PC-3 (cell line): ENCODE measurements around the gene TP53I11. TPM values are rescaled to one million over a fixed set of nuclear protein-coding genes. Genes with fewer than 3 reads are reported as not detected.

Experiments used
- ATAC-seq: fragments of 200-7000 bp; cut with Tn5 transposase; 2 replicates; pipeline ENCODE4 v1.9.1; 2020; ENCODE audit warnings: mild to moderate bottlenecking, moderate library complexity
- BruUV-seq: library from RNA; stranded (reverse); fragments of 400-500 nt; replicated peaks from 2 replicates; lab custom pipeline; 2021; lab: Mats Ljungman, UMichigan
- CTCF ChIA-PET: fragments of 300-600 bp; sonication (Branson Sonifier 250); formaldehyde crosslinking; loops from one replicate; lab custom pipeline; 2022; ENCODE audit warnings: antibody characterized with exemption; lab: Charles Lee
- POLR2A ChIA-PET: fragments of 300-600 bp; sonication (Branson Sonifier 250); formaldehyde crosslinking; loops from one replicate; lab custom pipeline; 2022; ENCODE audit warnings: antibody characterized with exemption; ENCODE audit not compliant: unreplicated experiment; lab: Charles Lee
- DNase-seq: peaks from one replicate; pipeline ENCODE4 v3.0.0-alpha.2; 2015
- H2AFZ ChIP-seq: fragments of 300-600 bp; sonication (generic); 2 replicates; pipeline ENCODE4 v1.6.0; 2016; ENCODE audit warnings: antibody characterized with exemption, low read length
- H3F3A ChIP-seq: fragments of 300-600 bp; sonication (generic); one replicate; pipeline ENCODE4 v1.6.0; 2017; ENCODE audit warnings: antibody characterized with exemption, low read length, control low read depth, mild to moderate bottlenecking; ENCODE audit not compliant: unreplicated experiment
- H3K27ac ChIP-seq: fragments of 300-600 bp; sonication (generic); 2 replicates; pipeline ENCODE4 v1.5.1; 2016; ENCODE audit warnings: mild to moderate bottlenecking, low read length
- H3K27me3 ChIP-seq: fragments of 300-600 bp; sonication (generic); 2 replicates; pipeline ENCODE4 v1.6.1; 2016; ENCODE audit warnings: low read length, mixed read lengths
- H3K36me3 ChIP-seq: fragments of 300-600 bp; sonication (generic); 2 replicates; pipeline ENCODE4 v1.6.1; 2016; ENCODE audit warnings: low read depth, mixed run types, low read length, mixed read lengths
- H3K4me1 ChIP-seq: fragments of 300-600 bp; sonication (generic); 2 replicates; pipeline ENCODE4 v1.5.1; 2016; ENCODE audit warnings: low read length; ENCODE audit not compliant: insufficient read depth
- H3K4me2 ChIP-seq: fragments of 300-600 bp; sonication (generic); 2 replicates; pipeline ENCODE4 v1.6.0; 2016; ENCODE audit warnings: low read length
- H3K4me3 ChIP-seq: fragments of 300-600 bp; sonication (generic); 2 replicates; pipeline ENCODE4 v1.5.1; 2016; ENCODE audit warnings: mild to moderate bottlenecking, low read length, mixed read lengths
- H3K79me2 ChIP-seq: fragments of 300-600 bp; sonication (generic); 2 replicates; pipeline ENCODE4 v1.6.1; 2017; ENCODE audit warnings: low read length, mixed read lengths
- H3K9ac ChIP-seq: fragments of 300-600 bp; sonication (generic); 2 replicates; pipeline ENCODE4 v1.6.0; 2016; ENCODE audit warnings: mild to moderate bottlenecking, low read length
- H3K9me2 ChIP-seq: fragments of 300-600 bp; sonication (generic); replicated peaks from 2 replicates; pipeline ENCODE4 v1.6.1; 2016; ENCODE audit warnings: mixed run types, low read length, mixed read lengths
- H3K9me3 ChIP-seq: fragments of 300-600 bp; sonication (generic); 2 replicates; pipeline ENCODE4 v1.6.1; 2016; ENCODE audit warnings: low read length, mixed read lengths
- H4K20me1 ChIP-seq: fragments of 300-600 bp; sonication (generic); 2 replicates; pipeline ENCODE4 v1.6.1; 2016; ENCODE audit warnings: low read length, mixed read lengths
- CTCF ChIP-seq: fragments of 300-600 bp; sonication (generic); conservative IDR thresholded peaks from 2 replicates; pipeline ENCODE4 v1.5.1; 2017; ENCODE audit warnings: antibody characterized with exemption, low read depth, mild to moderate bottlenecking, low read length
- EZH2 ChIP-seq: fragments of 300-600 bp; sonication (generic); IDR thresholded peaks from one replicate; pipeline ENCODE4 v1.6.1; 2017; ENCODE audit warnings: antibody characterized with exemption, mild to moderate bottlenecking, low read length; ENCODE audit not compliant: unreplicated experiment
- EZH2phosphoT487 ChIP-seq: fragments of 300-600 bp; sonication (generic); IDR thresholded peaks from 2 replicates; pipeline ENCODE4 v1.6.1; 2018; ENCODE audit warnings: mild to moderate bottlenecking, antibody characterized with exemption, low read length, borderline replicate concordance
- intact Hi-C: fragments of 100-400 bp; cut with micrococcal nuclease; formaldehyde crosslinking; loops from 2 replicates; pipeline ENCODE4 v1.9.0; 2023
- total RNA-seq: library from RNA; depleted of rRNA; stranded (reverse); fragments of >200 nt; gene quantifications from 2 replicates; pipeline ENCODE4 v1.2.3, GENCODE V29; 2014

Gene TP53I11
- total RNA-seq, 1 experiment from 2014 or later = 30.8 TPM

GRCh38 chr11:44911029-44911814, 39.5 kb downstream of the TP53I11 start:
- Histone ChIP-seq H3K4me2 (peak overlapping the region; percentile 76), H3K9ac (no peak overlapping the region), H4K20me1 (no peaks in the 10 kb centered on the region), H3K79me2 (no peaks in the 10 kb centered on the region), H3K36me3 (no peaks in the 10 kb centered on the region), H3K27ac (no peak overlapping the region), H3K9me2 (no peaks in the 10 kb centered on the region), H2AFZ (peak overlapping the region; percentile 70), H3K4me3 (peak overlapping the region; percentile 34; the same call in 1 of the 2 replicates), H3K27me3 (peaks cover 14% of the 10 kb centered on the region), H3F3A (no peaks in the 10 kb centered on the region), H3K9me3 (no peaks in the 10 kb centered on the region), H3K4me1 (no peaks in the 10 kb centered on the region)
- ATAC-seq (peak; percentile 96), DNase-seq (peak; percentile 91)
- no peak for TF ChIP-seq EZH2
- peak; percentile 82 for TF ChIP-seq CTCF
- no TSS peak for BruUV-seq
- ChIA-PET POLR2A (no interaction called here), CTCF (interaction anchor here (1.0 to 1.5 kb wide), 5 partner anchors 49 to 294 kb away, joined by 4 to 11 read pairs (median 6); no protein-coding TSS in a partner anchor)
- intact Hi-C loops = loop anchor here (1.0 to 5.0 kb wide), 3 partner anchors 183 to 354 kb away; no protein-coding TSS in a partner anchor

DNA sequence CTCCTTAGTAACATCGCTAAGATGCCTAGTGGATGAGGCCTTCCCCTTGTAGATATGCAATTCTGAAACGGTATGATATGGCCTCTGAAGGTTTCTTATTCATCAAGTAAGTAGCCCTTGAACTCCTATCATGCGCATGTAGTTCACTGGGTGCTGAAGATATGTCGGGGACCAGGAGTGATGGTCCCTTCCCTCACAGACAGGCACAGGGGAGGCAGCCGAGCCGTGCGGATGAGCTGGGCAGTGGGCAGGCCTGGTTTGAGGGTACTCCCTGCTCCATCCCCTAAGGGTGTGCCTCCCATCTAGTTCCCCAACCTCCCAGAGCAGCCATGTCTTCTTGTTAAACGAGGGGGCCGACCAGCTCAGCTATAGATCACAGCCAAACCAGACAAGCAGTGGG, 40.1 kb downstream of the TP53I11 start:
- no peak for DNase-seq
- no peak for ATAC-seq
- Histone ChIP-seq H3K4me2 (no peak overlapping the region), H2AFZ (no peak overlapping the region), H3K9me2 (no peaks in the 10 kb centered on the region), H3K4me1 (no peaks in the 10 kb centered on the region), H3K4me3 (no peak overlapping the region), H3K9ac (no peak overlapping the region), H3K27ac (no peak overlapping the region), H3F3A (no peaks in the 10 kb centered on the region), H3K36me3 (no peaks in the 10 kb centered on the region), H3K27me3 (peaks cover 14% of the 10 kb centered on the region), H4K20me1 (no peaks in the 10 kb centered on the region), H3K9me3 (no peaks in the 10 kb centered on the region), H3K79me2 (no peaks in the 10 kb centered on the region)
- TF ChIP-seq EZH2 = no peak
- TF ChIP-seq CTCF = no peak
- TF ChIP-seq EZH2phosphoT487 = no peak
- POLR2A ChIA-PET = no interaction called here
- intact Hi-C loops = loop anchor here (5.0 kb wide), 1 partner anchor 353 kb away; no protein-coding TSS in a partner anchor
- CTCF ChIA-PET = interaction anchor here (1.2 kb wide), 1 partner anchor 48 kb away, joined by 8 read pairs; no protein-coding TSS in a partner anchor
- BruUV-seq = no TSS peak

- ChIA-PET CTCF (no interaction called here), POLR2A (no interaction called here)
- DNase-seq = no peak
- H3K27ac ChIP-seq = no peak overlapping the region
- no peak overlapping the region for H2AFZ ChIP-seq
- H3F3A ChIP-seq = no peaks in the 10 kb centered on the region
- no peak overlapping the region for H3K4me3 ChIP-seq
- no peaks in the 10 kb centered on the region for H3K36me3 ChIP-seq
- no peaks in the 10 kb centered on the region for H4K20me1 ChIP-seq
- H3K9me3 ChIP-seq = no peaks in the 10 kb centered on the region
- H3K79me2 ChIP-seq = no peaks in the 10 kb centered on the region
- no peak for ATAC-seq
- no peak overlapping the region for H3K9ac ChIP-seq
- no peak overlapping the region for H3K4me2 ChIP-seq
- no peaks in the 10 kb centered on the region for H3K9me2 ChIP-seq
- no peaks in the 10 kb centered on the region for H3K4me1 ChIP-seq
- intact Hi-C loops = no loop called here
- peaks cover 14% of the 10 kb centered on the region for H3K27me3 ChIP-seq
- BruUV-seq = no TSS peak
- no peak for TF ChIP-seq CTCF
- TF ChIP-seq EZH2phosphoT487 = no peak
- no peak for TF ChIP-seq EZH2
These were observed 41.1 kb downstream of the TP53I11 start for GRCh38 chr11:44909557-44909956.
